ENCODE measurements around the gene CASP3. TPM values are rescaled to one million over a fixed set of nuclear protein-coding genes. Genes with fewer than 3 reads are reported as not detected.

The CASP3 gene
- total and polyA plus RNA-seq, 2 donors (not counting 1 experiment from before 2014, with no cell fraction given) = 7.9 to 15.8 TPM

DNA sequence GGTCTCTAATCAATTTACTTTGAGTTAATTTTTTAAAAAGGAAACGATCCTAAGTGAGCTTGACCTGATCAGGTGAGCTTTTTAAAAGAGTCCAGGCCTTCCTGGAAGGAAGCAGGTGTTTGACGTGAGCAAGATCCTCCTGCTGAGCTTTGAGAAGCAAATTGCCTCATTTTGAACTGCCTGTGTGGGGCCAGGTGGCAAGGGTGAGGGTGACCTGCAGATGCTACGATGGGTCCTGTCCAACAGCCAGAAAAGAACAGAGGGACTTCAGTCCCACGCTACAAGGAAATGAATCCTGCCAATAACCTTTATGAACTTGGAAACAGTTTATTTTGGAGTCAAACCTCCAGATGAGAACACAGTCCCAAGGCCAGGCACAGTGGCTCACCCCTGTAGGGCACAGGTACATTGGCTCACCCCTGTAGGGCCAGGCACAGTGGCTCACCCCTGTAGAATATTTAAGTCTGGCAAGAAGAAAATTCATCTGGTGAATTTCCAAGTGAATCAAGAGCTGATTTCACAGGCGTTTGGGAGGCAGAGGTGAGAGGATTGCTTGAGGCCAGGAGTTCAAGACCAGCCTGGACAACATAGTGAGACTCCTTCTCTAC, 58.1 kb downstream of the CASP3 start:
- POLR2A ChIA-PET = no interaction called here
- no peak overlapping the region for H3K4me3 ChIP-seq (ENCODE audit: control extremely low read depth in 1 of 5, extremely low read depth in 1 of 5, insufficient read depth in 1 of 5, low read depth in 2 of 5, low read length in 4 of 5)
- no peak overlapping the region for H3K4me3 Mint-ChIP-seq
- no peaks in the 10 kb centered on the region for H3K9me3 Mint-ChIP-seq (ENCODE audit: insufficient read depth)
- H3K36me3 ChIP-seq (replicated peaks in 1 of 2; ENCODE audit: control extremely low read depth in 1 of 2, control insufficient read depth in 1 of 2, extremely low read depth in 1 of 2, insufficient read depth in 2 of 2, low read length in 1 of 2) = no peaks in the 10 kb centered on the region
- no peak overlapping the region for H3K27ac ChIP-seq (ENCODE audit: low read length in 2 of 2)
- intact Hi-C loops (cut with micrococcal nuclease) = no loop called here
- WGBS (ENCODE audit: insufficient coverage) = 84% methylated on average over 4 of the region's 5 CpGs
- ATAC-seq (ENCODE audit: low read depth) = no peak
- H3K9ac ChIP-seq (ENCODE audit: low read length) = no peak overlapping the region
- H3K27ac Mint-ChIP-seq = no peak overlapping the region
- no peak for DNase-seq
- H2AFZ ChIP-seq (ENCODE audit: insufficient read depth, low read depth, low read length, poor library complexity, severe bottlenecking) = no peak overlapping the region
- TF ChIP-seq EZH2 (IDR thresholded peaks at IDR 0.05; ENCODE audit: borderline replicate concordance, insufficient read depth, low read depth, low read length, poor library complexity, severe bottlenecking) = no peak
- TF ChIP-seq, protein P1, sequence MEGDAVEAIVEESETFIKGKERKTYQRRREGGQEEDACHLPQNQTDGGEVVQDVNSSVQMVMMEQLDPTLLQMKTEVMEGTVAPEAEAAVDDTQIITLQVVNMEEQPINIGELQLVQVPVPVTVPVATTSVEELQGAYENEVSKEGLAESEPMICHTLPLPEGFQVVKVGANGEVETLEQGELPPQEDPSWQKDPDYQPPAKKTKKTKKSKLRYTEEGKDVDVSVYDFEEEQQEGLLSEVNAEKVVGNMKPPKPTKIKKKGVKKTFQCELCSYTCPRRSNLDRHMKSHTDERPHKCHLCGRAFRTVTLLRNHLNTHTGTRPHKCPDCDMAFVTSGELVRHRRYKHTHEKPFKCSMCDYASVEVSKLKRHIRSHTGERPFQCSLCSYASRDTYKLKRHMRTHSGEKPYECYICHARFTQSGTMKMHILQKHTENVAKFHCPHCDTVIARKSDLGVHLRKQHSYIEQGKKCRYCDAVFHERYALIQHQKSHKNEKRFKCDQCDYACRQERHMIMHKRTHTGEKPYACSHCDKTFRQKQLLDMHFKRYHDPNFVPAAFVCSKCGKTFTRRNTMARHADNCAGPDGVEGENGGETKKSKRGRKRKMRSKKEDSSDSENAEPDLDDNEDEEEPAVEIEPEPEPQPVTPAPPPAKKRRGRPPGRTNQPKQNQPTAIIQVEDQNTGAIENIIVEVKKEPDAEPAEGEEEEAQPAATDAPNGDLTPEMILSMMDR (IDR thresholded peaks at IDR 0.05) = no peak
- H3K27me3 Mint-ChIP-seq = no peaks in the 10 kb centered on the region
- no peaks in the 10 kb centered on the region for H3K4me1 ChIP-seq (ENCODE audit: control insufficient read depth in 2 of 2, insufficient read depth in 2 of 2, low read length in 2 of 2)
- no peaks in the 10 kb centered on the region for H3K4me1 Mint-ChIP-seq
- CTCF ChIA-PET = no interaction called here
- no peak overlapping the region for H3K4me2 ChIP-seq (replicated peaks; ENCODE audit: low read depth, low read length, poor library complexity, severe bottlenecking)
- H3K27me3 ChIP-seq (replicated peaks in 1 of 4; ENCODE audit: control extremely low read depth in 1 of 4, control insufficient read depth in 3 of 4, insufficient read depth in 4 of 4, low read length in 3 of 4) = no peaks in the 10 kb centered on the region
- H3K9me3 ChIP-seq (ENCODE audit: control extremely low read depth in 1 of 3, control insufficient read depth in 2 of 3, insufficient read depth in 1 of 3, low read length in 2 of 3) = no peaks in the 10 kb centered on the region
- H4K20me1 ChIP-seq (ENCODE audit: control insufficient read depth, insufficient read depth, low read length, poor library complexity, severe bottlenecking) = no peaks in the 10 kb centered on the region
- no peaks in the 10 kb centered on the region for H3K79me2 ChIP-seq (ENCODE audit: control insufficient read depth, insufficient read depth, low read length)

DNA sequence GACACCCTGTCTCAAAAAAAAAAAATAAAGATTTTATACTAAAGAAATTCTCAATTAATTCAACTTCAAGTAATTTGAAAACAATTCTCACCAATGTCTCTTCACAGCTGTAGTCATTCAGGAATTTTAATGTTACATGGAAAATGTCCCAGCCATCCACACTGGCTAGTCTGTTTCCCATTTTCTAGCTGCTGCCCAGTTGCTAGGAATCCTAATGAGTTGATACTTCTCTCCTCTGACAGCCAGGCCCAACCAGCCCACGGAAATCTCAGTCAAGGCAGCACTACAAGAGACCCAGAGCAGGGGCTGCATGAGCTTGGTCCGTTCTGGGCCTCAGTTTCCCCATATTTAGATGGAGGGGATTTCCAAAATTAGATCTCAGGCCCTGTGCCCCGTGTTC, 59.1 kb downstream of the CASP3 start:
- 94% methylated on average over 2 of the region's 3 CpGs for WGBS (ENCODE audit: insufficient coverage)
- H3K4me1 ChIP-seq (ENCODE audit: control insufficient read depth in 2 of 2, insufficient read depth in 2 of 2, low read length in 2 of 2) = no peaks in the 10 kb centered on the region
- intact Hi-C loops (cut with micrococcal nuclease) = no loop called here
- no peak overlapping the region for H3K27ac ChIP-seq (ENCODE audit: low read length in 2 of 2)
- peaks cover 3% of the 10 kb centered on the region for H3K4me1 Mint-ChIP-seq
- H4K20me1 ChIP-seq (ENCODE audit: control insufficient read depth, insufficient read depth, low read length, poor library complexity, severe bottlenecking) = no peaks in the 10 kb centered on the region
- no peaks in the 10 kb centered on the region for H3K9me3 ChIP-seq (ENCODE audit: control extremely low read depth in 1 of 3, control insufficient read depth in 2 of 3, insufficient read depth in 1 of 3, low read length in 2 of 3)
- no peaks in the 10 kb centered on the region for H3K79me2 ChIP-seq (ENCODE audit: control insufficient read depth, insufficient read depth, low read length)
- no peak overlapping the region for H3K4me3 Mint-ChIP-seq
- ChIA-PET CTCF (no interaction called here), POLR2A (no interaction called here)
- TF ChIP-seq EZH2 (IDR thresholded peaks at IDR 0.05; ENCODE audit: borderline replicate concordance, insufficient read depth, low read depth, low read length, poor library complexity, severe bottlenecking) = no peak
- TF ChIP-seq, protein P1 (IDR thresholded peaks at IDR 0.05) = no peak
- DNase-seq = no peak
- H3K9me3 Mint-ChIP-seq (ENCODE audit: insufficient read depth) = no peaks in the 10 kb centered on the region
- no peaks in the 10 kb centered on the region for H3K27me3 Mint-ChIP-seq
- no peaks in the 10 kb centered on the region for H3K36me3 ChIP-seq (replicated peaks in 1 of 2; ENCODE audit: control extremely low read depth in 1 of 2, control insufficient read depth in 1 of 2, extremely low read depth in 1 of 2, insufficient read depth in 2 of 2, low read length in 1 of 2)
- no peak overlapping the region for H3K27ac Mint-ChIP-seq
- no peak overlapping the region for H2AFZ ChIP-seq (ENCODE audit: insufficient read depth, low read depth, low read length, poor library complexity, severe bottlenecking)
- H3K4me3 ChIP-seq (ENCODE audit: control extremely low read depth in 1 of 5, extremely low read depth in 1 of 5, insufficient read depth in 1 of 5, low read depth in 2 of 5, low read length in 4 of 5) = no peak overlapping the region
- H3K27me3 ChIP-seq (replicated peaks in 1 of 4; ENCODE audit: control extremely low read depth in 1 of 4, control insufficient read depth in 3 of 4, insufficient read depth in 4 of 4, low read length in 3 of 4) = no peaks in the 10 kb centered on the region
- no peak overlapping the region for H3K4me2 ChIP-seq (replicated peaks; ENCODE audit: low read depth, low read length, poor library complexity, severe bottlenecking)
- no peak overlapping the region for H3K9ac ChIP-seq (ENCODE audit: low read length)
- ATAC-seq (ENCODE audit: low read depth) = no peak

Measured in B cell (primary cell).